Body of pancreas (tissue), 4 donors: ENCODE results near the gene COMMD2. TPM values are rescaled to one million over a fixed set of nuclear protein-coding genes. Genes with fewer than 3 reads are reported as not detected.

Experiments used
- ATAC-seq: fragments of 150-250 bp; one replicate; pipeline ENCODE4 v1.9.1; 2016
- DNase-seq, 4 donors: peaks; one replicate each; pipeline ENCODE4 v3.0.0-alpha.2; 2019
- H3K27ac ChIP-seq, 4 donors: fragments of 200-600 bp; sonication (generic); 1 replicate in 3 of 4; 2 replicates in 1 of 4; pipeline versions ENCODE4 v1.5.1 to v1.6.1; 2016 to 2019; ENCODE audit warnings: mild to moderate bottlenecking in 1 of 4, mixed read lengths in 1 of 4, moderate library complexity in 1 of 4
- H3K27me3 ChIP-seq, 2 donors: fragments of 200-600 bp; sonication (generic); one replicate each; pipeline ENCODE4 v1.6.0; 2016; ENCODE audit warnings: mild to moderate bottlenecking in 1 of 2
- H3K36me3 ChIP-seq, 2 donors: fragments of 200-600 bp; sonication (generic); replicated peaks in 1 of 2; 2 replicates each; pipeline ENCODE4 v1.5.1; 2016; ENCODE audit warnings: low read depth in 2 of 2; ENCODE audit not compliant: insufficient read depth in 1 of 2
- H3K4me1 ChIP-seq: fragments of 200-600 bp; sonication (generic); one replicate; pipeline ENCODE4 v1.6.0; 2016
- H3K4me3 ChIP-seq, 2 donors: fragments of 200-600 bp; sonication (generic); 1 replicate in 1 of 2; 2 replicates in 1 of 2; pipeline ENCODE4 v1.5.1; 2016 to 2019
- H3K9me3 ChIP-seq, 3 donors: fragments of 200-600 bp; sonication (generic); 1 replicate in 2 of 3; 2 replicates in 1 of 3; pipeline ENCODE4 v1.5.1; 2016
- POLR2A ChIP-seq, 3 donors: fragments of 450-650 bp; IDR thresholded peaks; one replicate each; pipeline ENCODE4 v1.6.1; 2016; ENCODE audit warnings: antibody characterized with exemption in 3 of 3, mild to moderate bottlenecking in 2 of 3
- WGBS, 2 donors: methylation state at CpG; one replicate each; pipeline ENCODE4 v1.1.5; 2017; 5-methylcytosine and 5-hydroxymethylcytosine counted together
- intact Hi-C: fragments of 100-400 bp; cut with DNase I; formaldehyde crosslinking; loops from one replicate; pipeline ENCODE4 v1.15.1; 2023
- total RNA-seq, 2 donors: library from RNA; depleted of rRNA; stranded (reverse); fragments of >200 nt; gene quantifications; one replicate each; pipeline ENCODE4 v1.1.0, GENCODE V29; 2016
- TF ChIP-seq, protein P1 (sequence below), 7 experiments: fragments of 450-650 bp in 4 of 7; fragments of 200-600 bp in 3 of 7; sonication (generic) in 3 of 7; IDR thresholded peaks; one replicate each; pipeline ENCODE4 v1.5.1; 2016 to 2019; ENCODE audit warnings: antibody characterized with exemption in 7 of 7

Gene COMMD2
- total RNA-seq, 2 donors from 2014 or later = 8.2 to 41.2 TPM

DNA sequence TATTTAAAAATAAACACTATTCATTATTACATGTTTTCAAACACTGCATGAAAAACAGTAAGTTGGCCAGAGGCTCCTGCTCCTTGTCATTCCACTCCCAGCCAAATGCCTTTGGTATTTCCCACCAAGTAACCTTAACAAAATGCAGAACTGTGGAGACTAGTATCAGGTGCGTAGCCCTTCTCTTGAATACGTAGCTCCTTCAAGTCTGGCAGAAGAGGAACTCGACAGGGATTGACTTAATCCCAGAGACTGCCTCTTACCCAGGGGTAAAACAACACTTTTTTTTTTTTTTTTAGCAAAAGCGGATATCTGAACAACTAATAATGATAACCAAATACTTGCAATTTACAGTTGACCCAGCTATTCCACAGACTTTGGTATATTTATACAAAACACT lies 738 bp downstream of the COMMD2 start:
- WGBS, 2 donors = 6 to 9% methylated on average over 4 of the region's 4 CpGs
- ATAC-seq (no peak), DNase-seq (no peak)
- Histone ChIP-seq H3K4me1 (peaks cover 21% of the 10 kb centered on the region), H3K36me3 (peaks cover 0 to 11% of the 10 kb centered on the region in 2 donors), H3K9me3 (no peaks in the 10 kb centered on the region), H3K27ac (peak overlapping the region in 3 of 4 donors; percentile 60 to 80 (median 67)), H3K27me3 (no peaks in the 10 kb centered on the region), H3K4me3 (peak overlapping the region; percentile 50 to 89)
- intact Hi-C loops = no loop called here
- no peak for TF ChIP-seq POLR2A (IDR thresholded peaks at IDR 0.05)

DNA sequence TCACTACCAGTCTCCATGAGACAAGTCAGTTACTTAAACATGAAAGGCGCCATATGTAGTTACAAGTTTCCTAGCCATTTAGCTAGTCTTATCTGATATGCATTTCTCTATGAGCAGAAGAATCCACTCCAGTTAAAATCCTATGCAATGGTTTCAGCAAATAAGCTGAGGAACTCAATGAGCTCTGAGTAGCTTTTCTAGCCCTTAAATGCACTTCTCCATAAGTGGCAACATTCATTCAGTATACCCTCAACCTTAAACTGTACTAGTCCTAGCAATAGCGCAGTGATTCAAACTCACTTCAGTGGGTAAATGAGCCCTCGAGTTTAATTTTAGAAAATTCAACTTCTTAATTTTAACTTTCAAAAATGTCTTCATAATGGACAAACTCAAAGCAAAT lies 7.7 kb downstream of the COMMD2 start:
- WGBS, 2 donors = 94 to 96% methylated on average over 3 of the region's 3 CpGs
- Histone ChIP-seq H3K36me3 (peaks cover 0 to 14% of the 10 kb centered on the region in 2 donors), H3K9me3 (no peaks in the 10 kb centered on the region), H3K27ac (no peak overlapping the region), H3K4me3 (no peak overlapping the region), H3K27me3 (no peaks in the 10 kb centered on the region), H3K4me1 (no peaks in the 10 kb centered on the region)
- DNase-seq = no peak
- ATAC-seq = no peak
- TF ChIP-seq, protein P1, sequence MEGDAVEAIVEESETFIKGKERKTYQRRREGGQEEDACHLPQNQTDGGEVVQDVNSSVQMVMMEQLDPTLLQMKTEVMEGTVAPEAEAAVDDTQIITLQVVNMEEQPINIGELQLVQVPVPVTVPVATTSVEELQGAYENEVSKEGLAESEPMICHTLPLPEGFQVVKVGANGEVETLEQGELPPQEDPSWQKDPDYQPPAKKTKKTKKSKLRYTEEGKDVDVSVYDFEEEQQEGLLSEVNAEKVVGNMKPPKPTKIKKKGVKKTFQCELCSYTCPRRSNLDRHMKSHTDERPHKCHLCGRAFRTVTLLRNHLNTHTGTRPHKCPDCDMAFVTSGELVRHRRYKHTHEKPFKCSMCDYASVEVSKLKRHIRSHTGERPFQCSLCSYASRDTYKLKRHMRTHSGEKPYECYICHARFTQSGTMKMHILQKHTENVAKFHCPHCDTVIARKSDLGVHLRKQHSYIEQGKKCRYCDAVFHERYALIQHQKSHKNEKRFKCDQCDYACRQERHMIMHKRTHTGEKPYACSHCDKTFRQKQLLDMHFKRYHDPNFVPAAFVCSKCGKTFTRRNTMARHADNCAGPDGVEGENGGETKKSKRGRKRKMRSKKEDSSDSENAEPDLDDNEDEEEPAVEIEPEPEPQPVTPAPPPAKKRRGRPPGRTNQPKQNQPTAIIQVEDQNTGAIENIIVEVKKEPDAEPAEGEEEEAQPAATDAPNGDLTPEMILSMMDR (IDR thresholded peaks at IDR 0.05) = no peak
- TF ChIP-seq POLR2A (IDR thresholded peaks at IDR 0.05) = no peak
- intact Hi-C loops = no loop called here

DNA sequence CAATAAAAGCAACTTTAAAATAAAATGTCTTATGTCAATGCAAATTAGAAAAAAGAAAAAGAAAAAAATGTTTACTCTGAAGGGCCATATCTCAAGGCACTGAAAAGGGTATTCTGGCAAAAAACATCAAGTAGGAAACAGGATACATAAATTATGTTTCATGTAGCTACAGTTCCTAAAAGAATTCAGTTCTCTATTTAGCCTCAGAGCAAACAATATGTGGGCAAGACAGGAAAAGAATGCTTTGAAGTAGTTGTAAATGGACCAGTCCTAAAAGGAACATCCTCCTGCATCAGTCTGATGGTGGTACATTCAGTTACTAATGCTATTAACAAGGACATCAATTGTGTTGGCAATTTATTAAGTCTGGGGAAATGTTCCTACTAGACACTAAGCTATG lies 8.1 kb downstream of the COMMD2 start:
- no peaks in the 10 kb centered on the region for H3K9me3 ChIP-seq
- no peak overlapping the region for H3K27ac ChIP-seq
- DNase-seq (no peak), ATAC-seq (no peak)
- H3K4me1 ChIP-seq = no peaks in the 10 kb centered on the region
- H3K4me3 ChIP-seq = no peak overlapping the region
- TF ChIP-seq, protein P1 (IDR thresholded peaks at IDR 0.05) = no peak
- no peaks in the 10 kb centered on the region for H3K27me3 ChIP-seq
- intact Hi-C loops = no loop called here
- H3K36me3 ChIP-seq = peaks cover 0 to 9% of the 10 kb centered on the region in 2 donors

DNA sequence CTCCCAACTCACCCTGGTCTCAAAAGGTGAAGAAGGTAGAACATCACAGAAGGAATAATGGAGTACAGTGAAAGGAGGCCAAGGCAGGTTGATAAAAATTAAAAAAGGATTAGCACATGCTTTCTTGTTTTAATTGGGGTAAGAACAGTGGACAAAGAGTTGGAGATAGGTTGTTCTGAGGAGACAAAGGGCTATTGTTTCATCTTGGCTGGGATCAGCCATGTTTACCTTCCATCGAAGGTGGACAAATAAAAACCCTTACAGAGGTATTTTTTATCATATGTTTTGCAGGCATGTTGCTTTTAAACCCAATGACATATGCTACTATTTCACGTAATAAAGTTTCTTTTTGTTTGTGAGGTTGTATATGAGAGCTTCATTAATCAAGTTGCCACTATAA lies 12.9 kb downstream of the COMMD2 start:
- TF ChIP-seq, protein P1 (IDR thresholded peaks at IDR 0.05) = no peak
- peaks cover 0 to 6% (median 0%) of the 10 kb centered on the region in 3 donors for H3K9me3 ChIP-seq
- H3K36me3 ChIP-seq = peaks cover 0 to 4% of the 10 kb centered on the region in 2 donors
- no peak for ATAC-seq
- no peaks in the 10 kb centered on the region for H3K27me3 ChIP-seq
- intact Hi-C loops = no loop called here
- no peaks in the 10 kb centered on the region for H3K4me1 ChIP-seq
- no peak overlapping the region for H3K4me3 ChIP-seq
- no peak for DNase-seq
- 41 to 45% methylated on average over 2 of the region's 2 CpGs for WGBS, 2 donors
- H3K27ac ChIP-seq = no peak overlapping the region

DNA sequence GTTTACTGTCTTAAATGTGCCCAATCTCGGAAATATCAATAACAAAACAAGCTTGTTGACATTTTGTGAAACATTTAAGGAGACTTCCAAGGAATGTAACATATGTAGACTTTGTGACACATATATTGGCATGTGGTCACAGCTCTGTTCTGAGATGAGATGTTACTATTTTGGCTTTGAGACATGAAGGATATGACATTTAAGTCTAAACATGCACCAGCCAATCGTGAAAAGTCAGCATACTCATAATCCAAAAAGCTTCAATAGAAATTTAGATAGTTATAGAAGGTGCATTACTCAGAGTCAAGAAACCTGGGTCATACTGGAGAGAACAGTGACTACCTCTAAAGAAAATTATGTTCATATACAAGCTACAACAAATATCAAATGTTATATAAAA lies 13.4 kb downstream of the COMMD2 start:
- Histone ChIP-seq H3K36me3 (peaks cover 0 to 4% of the 10 kb centered on the region in 2 donors), H3K9me3 (peaks cover 0 to 6% (median 0%) of the 10 kb centered on the region in 3 donors), H3K27me3 (no peaks in the 10 kb centered on the region), H3K27ac (no peak overlapping the region), H3K4me1 (no peaks in the 10 kb centered on the region), H3K4me3 (no peak overlapping the region)
- TF ChIP-seq POLR2A (IDR thresholded peaks at IDR 0.05) = no peak
- TF ChIP-seq, protein P1 (IDR thresholded peaks at IDR 0.05) = no peak
- ATAC-seq (no peak), DNase-seq (no peak)
- intact Hi-C loops = no loop called here
- whole genome bisulfite sequencing, 2 donors = 73 to 77% methylated on average over 2 of the region's 2 CpGs
